Heart left ventricle (tissue), 16 donors: ENCODE data around the gene DDX31. TPM values are rescaled to one million over a fixed set of nuclear protein-coding genes. Genes with fewer than 3 reads are reported as not detected.

Experiments used
- ATAC-seq, 4 donors: fragments of 200-7000 bp; cut with Tn5 transposase; one replicate each; pipeline ENCODE4 v1.9.1; 2020 to 2022; ENCODE audit warnings: moderate library complexity in 4 of 4, mild to moderate bottlenecking in 3 of 4, moderate number of reproducible peaks in 1 of 4
- DNase-seq, 5 donors: peaks; one replicate each; pipeline ENCODE4 v3.0.0-alpha.2; 2020
- H3K27ac ChIP-seq, 12 donors: fragments of 200-600 bp; sonication (generic) in 4 of 12; one replicate each; pipeline versions ENCODE4 v1.5.0 to v1.8.0; 2016 to 2022; ENCODE audit warnings: mild to moderate bottlenecking in 2 of 12
- H3K27me3 ChIP-seq, 9 donors: fragments of 200-600 bp; sonication (generic) in 2 of 9; one replicate each; pipeline versions ENCODE4 v1.5.1 to v1.8.0; 2016 to 2022; ENCODE audit warnings: mild to moderate bottlenecking in 3 of 9
- H3K36me3 ChIP-seq, 9 donors: fragments of 200-600 bp; sonication (generic) in 2 of 9; one replicate each; pipeline versions ENCODE4 v1.5.0 to v1.8.0; 2018 to 2022; ENCODE audit warnings: mild to moderate bottlenecking in 2 of 9
- H3K4me1 ChIP-seq, 12 donors: fragments of 200-600 bp; sonication (generic) in 4 of 12; one replicate each; pipeline versions ENCODE4 v1.5.0 to v1.8.0; 2016 to 2022; ENCODE audit warnings: mild to moderate bottlenecking in 3 of 12
- H3K4me3 ChIP-seq, 12 donors: fragments of 200-600 bp; sonication (generic) in 4 of 12; one replicate each; pipeline versions ENCODE4 v1.5.0 to v1.8.0; 2017 to 2022; ENCODE audit warnings: mild to moderate bottlenecking in 9 of 12, moderate library complexity in 4 of 12
- H3K9me3 ChIP-seq, 12 donors: fragments of 200-600 bp; sonication (generic) in 4 of 12; one replicate each; pipeline versions ENCODE4 v1.5.0 to v1.8.0; 2016 to 2022; ENCODE audit warnings: mild to moderate bottlenecking in 1 of 12
- CTCF ChIP-seq, 12 donors: fragments of 200-600 bp; sonication (generic) in 4 of 12; IDR thresholded peaks; one replicate each; pipeline versions ENCODE4 v1.5.0 to v1.8.0; 2018 to 2022; ENCODE audit warnings: antibody characterized with exemption in 12 of 12, mild to moderate bottlenecking in 5 of 12
- POLR2A ChIP-seq, 2 donors: fragments of 450-650 bp; IDR thresholded peaks; one replicate each; pipeline ENCODE4 v1.6.1; 2017; ENCODE audit warnings: antibody characterized with exemption in 2 of 2, mild to moderate bottlenecking in 2 of 2, moderate library complexity in 2 of 2
- WGBS, 4 donors: extraction: QIAGEN DNeasy Blood & Tissue Kit in 2 of 4; methylation state at CpG; one replicate each; pipeline versions ENCODE4 v1.1.5 to v1.1.7; 2013 to 2018; 5-methylcytosine and 5-hydroxymethylcytosine counted together
- intact Hi-C, 10 donors: fragments of 100-400 bp; cut with DNase I; formaldehyde crosslinking; loops; one replicate each; pipeline versions ENCODE4 v1.11.1 to v1.14.2; 2022
- polyA plus RNA-seq, 2 donors: library from polyadenylated mRNA; stranded (reverse); fragments of 200-250 nt; gene quantifications; one replicate each; pipeline ENCODE4 v1.2.3, GENCODE V29; 2013
- total RNA-seq, 9 donors: library from RNA; depleted of rRNA in 2 of 9; stranded (reverse); fragments of >200 nt in 2 of 9; fragmentation: NEBNext Ultra II Directional in 3 of 9; extraction: Animal tissue kit (Norgen Biotek cat#: 25700) in 3 of 9; gene quantifications; one replicate each; pipeline versions ENCODE4 v1.1.0 to v1.2.4, GENCODE V29; 2016 to 2023
- donor health status: ischemic (EF 13 %, LVEDD 7.1; RV severe dilation, severe dysfunction).
- donor health status: healthy with polysubstance abuse.
- donor health status: DM: no; HTN: yes; CAD: no.
- donor health status: DM: no; HTN: no; CAD: no.
- donor health status: ischemic (EF 25% LVEDD 6.9; RV normal size, moderate dysfunction).
- donor health status: ischemic (EF 25% LVEDD 5.7; RV mildly dilated, moderate dysfunction).
- donor health status: healthy.
- donor health status: DM: yes; HTN: yes; CAD: no.
- donor health status: ischemic (EF 35%, LVEDD 5.7; RV mildly dilated, moderate dysfunction).
- donor health status: nonischemic (EF 11% LVEDD 7.7; RV severe dilation, severe dysfunction).
- donor health status: DM: yes; HTN: yes; CAD: no.
- donor health status: PGD.
- donor health status: ischemic (EF 29% LVEDD 5.4; RV normal size, mild dysfunction).
- donor health status: nonischemic (EF 23%, LVEDD 6.1; RV moderate dilation, normal function).

DDX31 gene
- total and polyA plus RNA-seq, 11 donors = 2.4 to 7.0 (median 5.1) TPM

GRCh38 chr9:132646726-132647125 lies 23.1 kb downstream of the DDX31 start:
- Histone ChIP-seq H3K4me3 (no peak overlapping the region), H3K36me3 (peaks cover 2 to 100% (median 91%) of the 10 kb centered on the region in 9 donors), H3K4me1 (no peaks in the 10 kb centered on the region), H3K27me3 (no peaks in the 10 kb centered on the region), H3K9me3 (no peaks in the 10 kb centered on the region), H3K27ac (no peak overlapping the region)
- TF ChIP-seq POLR2A (IDR thresholded peaks at IDR 0.05) (no peak), CTCF (IDR thresholded peaks at IDR 0.05) (no peak)
- intact Hi-C loops = loop anchor here in 1 of 10 donors (10.0 kb wide), 1 partner anchor 142 kb away; no protein-coding TSS in a partner anchor
- DNase-seq (no peak), ATAC-seq (no peak)
- 86 to 89% (median 87%) methylated on average over 7 of the region's 7 CpGs for WGBS, 4 donors

- Histone ChIP-seq H3K36me3 (peaks cover 5 to 100% (median 95%) of the 10 kb centered on the region in 9 donors), H3K27ac (no peak overlapping the region), H3K4me3 (no peak overlapping the region), H3K9me3 (no peaks in the 10 kb centered on the region), H3K27me3 (no peaks in the 10 kb centered on the region), H3K4me1 (no peaks in the 10 kb centered on the region)
- no peak for TF ChIP-seq CTCF (IDR thresholded peaks at IDR 0.05)
- no peak for TF ChIP-seq POLR2A (IDR thresholded peaks at IDR 0.05)
- no peak for DNase-seq
- intact Hi-C loops = loop anchor here in 1 of 10 donors (10.0 kb wide), 1 partner anchor 141 kb away; no protein-coding TSS in a partner anchor
- no peak for ATAC-seq
- WGBS, 4 donors = 96 to 97% (median 96%) methylated on average over 12 to 15 of the region's 15 CpGs
Observed at GRCh38 chr9:132645711-132646110, 24.1 kb downstream of the DDX31 start.

DNA sequence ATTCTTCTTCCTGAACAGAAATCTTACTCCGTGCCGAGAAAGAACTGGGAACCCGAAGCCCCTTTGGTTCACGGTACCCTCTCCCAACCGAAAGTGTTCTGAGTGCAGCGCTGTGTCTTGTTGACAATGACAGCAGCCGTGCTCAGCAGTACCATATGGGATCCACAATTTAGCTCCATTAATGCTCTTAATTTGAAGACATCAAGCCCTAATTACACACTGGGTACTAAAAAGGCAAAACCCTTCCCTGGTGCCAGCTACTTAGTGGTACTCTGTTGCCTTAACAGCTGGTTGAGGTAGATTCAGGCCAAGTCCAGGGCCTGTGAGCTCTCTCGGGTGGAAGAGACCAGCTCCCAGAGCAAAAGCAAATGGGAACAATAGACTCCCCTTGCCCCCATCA lies 24.5 kb downstream of the DDX31 start:
- Histone ChIP-seq H3K27me3 (no peaks in the 10 kb centered on the region), H3K9me3 (no peaks in the 10 kb centered on the region), H3K4me3 (no peak overlapping the region), H3K4me1 (no peaks in the 10 kb centered on the region), H3K36me3 (peaks cover 5 to 100% (median 95%) of the 10 kb centered on the region in 9 donors), H3K27ac (no peak overlapping the region)
- ATAC-seq (no peak), DNase-seq (no peak)
- intact Hi-C loops = loop anchor here in 1 of 10 donors (10.0 kb wide), 1 partner anchor 141 kb away; no protein-coding TSS in a partner anchor
- WGBS, 4 donors = 94 to 97% (median 96%) methylated on average over 8 of the region's 8 CpGs
- TF ChIP-seq CTCF (IDR thresholded peaks at IDR 0.05) = no peak
- no peak for TF ChIP-seq POLR2A (IDR thresholded peaks at IDR 0.05)

- intact Hi-C loops = loop anchor here in 1 of 10 donors (10.0 kb wide), 1 partner anchor 139 kb away; no protein-coding TSS in a partner anchor
- H3K4me1 ChIP-seq = no peaks in the 10 kb centered on the region
- no peak overlapping the region for H3K27ac ChIP-seq
- peaks cover 3 to 100% (median 94%) of the 10 kb centered on the region in 9 donors for H3K36me3 ChIP-seq
- no peak for TF ChIP-seq POLR2A (IDR thresholded peaks at IDR 0.05)
- TF ChIP-seq CTCF (IDR thresholded peaks at IDR 0.05) = no peak
- H3K9me3 ChIP-seq = no peaks in the 10 kb centered on the region
- no peak for ATAC-seq
- 91 to 96% (median 91%) methylated on average over 3 of the region's 3 CpGs for WGBS, 4 donors
- no peak overlapping the region for H3K4me3 ChIP-seq
- DNase-seq = no peak
- no peaks in the 10 kb centered on the region for H3K27me3 ChIP-seq
Observed at GRCh38 chr9:132644251-132644650, 25.5 kb downstream of the DDX31 start.
